WTC11 (cell line): ENCODE results near the gene HTR7. TPM values are rescaled to one million over a fixed set of nuclear protein-coding genes. Genes with fewer than 3 reads are reported as not detected.

Experiments
- ATAC-seq: fragments of 200-7000 bp; cut with Tn5 transposase; 2 replicates; pipeline ENCODE4 v1.10.0; 2021; ENCODE audit warnings: mild to moderate bottlenecking, moderate library complexity
- CTCF ChIA-PET: fragments of 300-600 bp; sonication (Branson Sonifier 250); formaldehyde crosslinking; loops from one replicate; lab custom pipeline; 2021; ENCODE audit warnings: antibody characterized with exemption; lab: Charles Lee
- POLR2A ChIA-PET: fragments of 350-600 bp; sonication (Branson Sonifier 250); formaldehyde crosslinking; loops from one replicate; lab custom pipeline; 2021; ENCODE audit warnings: antibody characterized with exemption; lab: Charles Lee
- DNase-seq: peaks from one replicate; pipeline ENCODE4 v3.0.0; 2021; ENCODE audit warnings: low spot score
- H3K27ac Mint-ChIP-seq: 2 replicates; pipeline ENCODE4 v1.8.0; 2021; ENCODE audit warnings: mixed read lengths
- H3K27me3 Mint-ChIP-seq: 2 replicates; pipeline ENCODE4 v1.8.0; 2021; ENCODE audit warnings: low read depth, mild to moderate bottlenecking, moderate library complexity, mixed read lengths
- H3K36me3 Mint-ChIP-seq: 2 replicates; pipeline ENCODE4 v1.8.0; 2021; ENCODE audit warnings: mixed read lengths
- H3K4me1 Mint-ChIP-seq: 2 replicates; pipeline ENCODE4 v1.8.0; 2022; ENCODE audit warnings: mixed read lengths
- H3K4me3 Mint-ChIP-seq: 2 replicates; pipeline ENCODE4 v1.8.0; 2021; ENCODE audit warnings: mild to moderate bottlenecking, moderate library complexity, mixed read lengths
- H3K9me3 Mint-ChIP-seq: 2 replicates; pipeline ENCODE4 v1.8.0; 2021; ENCODE audit warnings: mixed read lengths
- ETV6 ChIP-seq: sonication (generic); formaldehyde crosslinking; IDR thresholded peaks from 2 replicates; pipeline ENCODE4 v1.8.1; 2022; ENCODE audit warnings: mild to moderate bottlenecking, missing genetic modification reagents
- FOXJ3 ChIP-seq: sonication (generic); formaldehyde crosslinking; IDR thresholded peaks from 2 replicates; pipeline ENCODE4 v1.9.0; 2021; ENCODE audit warnings: missing genetic modification reagents, mild to moderate bottlenecking, borderline replicate concordance
- FOXK1 ChIP-seq: sonication (generic); formaldehyde crosslinking; IDR thresholded peaks from 2 replicates; pipeline ENCODE4 v1.8.0; 2022; ENCODE audit warnings: mild to moderate bottlenecking, moderate library complexity, missing genetic modification reagents
- HMGA2 ChIP-seq: fragments of 250-450 bp; sonication (Bioruptor Pico); IDR thresholded peaks from 2 replicates; pipeline ENCODE4 v1.4.0; 2021; ENCODE audit warnings: mild to moderate bottlenecking, moderate library complexity
- NFATC4 ChIP-seq: fragments of 250-450 bp; sonication (Bioruptor Pico); IDR thresholded peaks from 2 replicates; pipeline ENCODE4 v1.9.0; 2021; ENCODE audit warnings: mild to moderate bottlenecking
- NFYB ChIP-seq: sonication (generic); formaldehyde crosslinking; conservative IDR thresholded peaks from 2 replicates; pipeline ENCODE4 v1.8.0; 2022; ENCODE audit warnings: low read depth, missing genetic modification reagents
- NR2C2 ChIP-seq: sonication (generic); formaldehyde crosslinking; IDR thresholded peaks from 2 replicates; pipeline ENCODE4 v1.8.0; 2022; ENCODE audit warnings: mild to moderate bottlenecking, missing genetic modification reagents
- PRDM15 ChIP-seq: sonication (generic); formaldehyde crosslinking; IDR thresholded peaks from 2 replicates; pipeline ENCODE4 v1.8.0; 2022; ENCODE audit warnings: missing genetic modification reagents
- PRRX2 ChIP-seq: fragments of 250-450 bp; sonication (Bioruptor Pico); IDR thresholded peaks from 2 replicates; pipeline ENCODE4 v1.8.0; 2021; ENCODE audit warnings: mild to moderate bottlenecking
- RORB ChIP-seq: fragments of 250-450 bp; sonication (Bioruptor Pico); IDR thresholded peaks from 2 replicates; pipeline ENCODE4 v1.9.0; 2021; ENCODE audit warnings: mild to moderate bottlenecking
- SP1 ChIP-seq: sonication (generic); formaldehyde crosslinking; conservative IDR thresholded peaks from 2 replicates; pipeline ENCODE4 v1.8.1; 2022; ENCODE audit warnings: missing genetic modification reagents
- TEAD1 ChIP-seq: sonication (generic); formaldehyde crosslinking; IDR thresholded peaks from 2 replicates; pipeline ENCODE4 v1.8.0; 2022; ENCODE audit warnings: mild to moderate bottlenecking, missing genetic modification reagents
- TP53 ChIP-seq: sonication (generic); formaldehyde crosslinking; IDR thresholded peaks from 2 replicates; pipeline ENCODE4 v1.8.1; 2023; ENCODE audit warnings: mild to moderate bottlenecking, missing genetic modification reagents
- ZNF423 ChIP-seq: fragments of 250-450 bp; sonication (Bioruptor Pico); IDR thresholded peaks from 2 replicates; pipeline ENCODE4 v2.1.2; 2022; ENCODE audit warnings: mild to moderate bottlenecking, moderate library complexity
- ZNF512 ChIP-seq: sonication (generic); formaldehyde crosslinking; IDR thresholded peaks from 2 replicates; pipeline ENCODE4 v1.8.1; 2022; ENCODE audit warnings: missing genetic modification reagents, borderline replicate concordance
- total RNA-seq: library from RNA; stranded (reverse); gene quantifications from 3 replicates; pipeline ENCODE4 v1.2.3, GENCODE V29; 2021
- TF ChIP-seq, protein P1 (sequence below): sonication (generic); formaldehyde crosslinking; IDR thresholded peaks from 2 replicates; pipeline ENCODE4 v1.8.0; 2022; ENCODE audit warnings: mild to moderate bottlenecking, missing genetic modification reagents
- TF ChIP-seq, protein P2 (sequence below): fragments of 250-450 bp; sonication (Bioruptor Pico); IDR thresholded peaks from 2 replicates; pipeline ENCODE4 v1.8.0; 2021; ENCODE audit warnings: mild to moderate bottlenecking

The HTR7 gene
- total RNA-seq, 1 experiment from 2014 or later, result 11.2 TPM

DNA sequence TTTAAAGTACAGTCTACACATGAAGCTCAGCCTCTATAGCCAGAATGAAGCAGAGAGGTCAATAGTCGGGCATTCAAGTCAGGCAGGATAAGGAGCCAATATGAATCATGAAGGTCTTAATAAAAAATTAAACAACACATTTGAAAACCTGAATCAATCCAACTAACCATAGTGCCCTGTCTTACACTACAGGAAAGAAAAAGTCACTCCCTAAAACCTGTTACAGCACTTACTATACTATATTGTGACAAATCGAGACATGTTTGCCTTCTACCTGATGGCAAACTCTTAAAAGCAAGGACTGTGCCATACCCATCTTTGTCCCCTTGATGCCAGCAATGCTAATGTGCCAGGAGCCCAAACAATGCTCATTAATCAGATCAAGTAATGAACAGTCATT is 117.6 kb downstream of the HTR7 start (continued):
- TF ChIP-seq PRDM15 (CRISPR knock-in tag), result no peak
- no peak for TF ChIP-seq RORB
- no peak for TF ChIP-seq NFYB (CRISPR knock-in tag)
- TF ChIP-seq, all 79 proteins: peak for 0

DNA sequence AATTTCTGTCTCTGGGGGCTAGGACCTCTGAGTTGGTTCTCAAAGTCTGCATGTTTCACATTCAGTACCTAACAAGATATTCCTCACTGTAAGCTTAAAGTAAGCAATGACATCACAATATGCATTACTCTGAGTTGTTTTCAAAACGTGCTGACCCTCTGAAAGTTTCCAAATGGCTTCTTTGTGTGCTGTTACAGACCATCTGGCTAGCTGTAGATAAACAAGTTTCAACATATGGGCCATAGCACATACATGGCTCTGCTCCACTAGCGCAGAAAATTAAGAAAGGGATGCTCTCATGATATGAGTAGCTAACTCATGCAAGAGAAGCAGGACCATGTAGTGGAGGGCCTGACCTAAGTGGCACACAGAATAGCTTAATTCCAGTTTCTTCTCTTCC is 119.0 kb downstream of the HTR7 start:
- ChIA-PET CTCF (interaction anchor here (1.0 kb wide), 1 partner anchor 127 kb away, joined by 4 read pairs; no protein-coding TSS in a partner anchor), POLR2A (no interaction called here)
- Mint-ChIP-seq H3K4me1 (peaks cover 14% of the 10 kb centered on the region), H3K4me3 (no peak overlapping the region), H3K36me3 (no peaks in the 10 kb centered on the region), H3K27me3 (no peaks in the 10 kb centered on the region), H3K9me3 (no peaks in the 10 kb centered on the region), H3K27ac (no peak overlapping the region)
- DNase-seq (no peak), ATAC-seq (no peak)
- TF ChIP-seq HMGA2 (CRISPR knock-in tag) (no peak), PRDM15 (CRISPR knock-in tag) (no peak), TP53 (CRISPR knock-in tag) (no peak)

GRCh38 chr10:90734415-90734814 is 123.4 kb downstream of the HTR7 start:
- H3K4me1 Mint-ChIP-seq, result peaks cover 22% of the 10 kb centered on the region
- no peaks in the 10 kb centered on the region for H3K9me3 Mint-ChIP-seq
- DNase-seq (no peak), ATAC-seq (peak; percentile 73)
- H3K36me3 Mint-ChIP-seq, result no peaks in the 10 kb centered on the region
- ChIA-PET CTCF (interaction anchor here (0.6 to 0.8 kb wide), 2 partner anchors 9 to 131 kb away, joined by 4 to 6 read pairs; no protein-coding TSS in a partner anchor), POLR2A (no interaction called here)
- H3K27me3 Mint-ChIP-seq, result no peaks in the 10 kb centered on the region
- no peak overlapping the region for H3K27ac Mint-ChIP-seq
- TF ChIP-seq NFATC4 (CRISPR knock-in tag) (no peak), ETV6 (no peak), PRDM15 (CRISPR knock-in tag) (no peak), PRRX2 (CRISPR knock-in tag) (no peak), SP1 (no peak), TEAD1 (CRISPR knock-in tag) (no peak), FOXJ3 (no peak), ZNF512 (CRISPR knock-in tag) (no peak), FOXK1 (no peak), ZNF423 (CRISPR knock-in tag) (no peak), NR2C2 (CRISPR knock-in tag) (no peak)
- TF ChIP-seq, protein P1, sequence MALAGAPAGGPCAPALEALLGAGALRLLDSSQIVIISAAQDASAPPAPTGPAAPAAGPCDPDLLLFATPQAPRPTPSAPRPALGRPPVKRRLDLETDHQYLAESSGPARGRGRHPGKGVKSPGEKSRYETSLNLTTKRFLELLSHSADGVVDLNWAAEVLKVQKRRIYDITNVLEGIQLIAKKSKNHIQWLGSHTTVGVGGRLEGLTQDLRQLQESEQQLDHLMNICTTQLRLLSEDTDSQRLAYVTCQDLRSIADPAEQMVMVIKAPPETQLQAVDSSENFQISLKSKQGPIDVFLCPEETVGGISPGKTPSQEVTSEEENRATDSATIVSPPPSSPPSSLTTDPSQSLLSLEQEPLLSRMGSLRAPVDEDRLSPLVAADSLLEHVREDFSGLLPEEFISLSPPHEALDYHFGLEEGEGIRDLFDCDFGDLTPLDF (CRISPR knock-in tag), result no peak
- TF ChIP-seq, protein P2, sequence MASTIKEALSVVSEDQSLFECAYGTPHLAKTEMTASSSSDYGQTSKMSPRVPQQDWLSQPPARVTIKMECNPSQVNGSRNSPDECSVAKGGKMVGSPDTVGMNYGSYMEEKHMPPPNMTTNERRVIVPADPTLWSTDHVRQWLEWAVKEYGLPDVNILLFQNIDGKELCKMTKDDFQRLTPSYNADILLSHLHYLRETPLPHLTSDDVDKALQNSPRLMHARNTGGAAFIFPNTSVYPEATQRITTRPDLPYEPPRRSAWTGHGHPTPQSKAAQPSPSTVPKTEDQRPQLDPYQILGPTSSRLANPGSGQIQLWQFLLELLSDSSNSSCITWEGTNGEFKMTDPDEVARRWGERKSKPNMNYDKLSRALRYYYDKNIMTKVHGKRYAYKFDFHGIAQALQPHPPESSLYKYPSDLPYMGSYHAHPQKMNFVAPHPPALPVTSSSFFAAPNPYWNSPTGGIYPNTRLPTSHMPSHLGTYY (CRISPR knock-in tag), result no peak
- no peak overlapping the region for H3K4me3 Mint-ChIP-seq
